HL-60 (cell line): ENCODE measurements around the gene RCCD1.

Experiments
- TF ChIP-seq, protein P1 (sequence below): IDR thresholded peaks from 2 replicates; pipeline ENCODE4 v1.6.1; 2012; ENCODE audit warnings: low read depth; ENCODE audit not compliant: insufficient replicate concordance
- TF ChIP-seq, protein P2 (sequence below): IDR thresholded peaks from one replicate; pipeline ENCODE4 v1.5.1; 2011; ENCODE audit warnings: low read length, control low read depth, inconsistent platforms; ENCODE audit not compliant: insufficient read depth

DNA sequence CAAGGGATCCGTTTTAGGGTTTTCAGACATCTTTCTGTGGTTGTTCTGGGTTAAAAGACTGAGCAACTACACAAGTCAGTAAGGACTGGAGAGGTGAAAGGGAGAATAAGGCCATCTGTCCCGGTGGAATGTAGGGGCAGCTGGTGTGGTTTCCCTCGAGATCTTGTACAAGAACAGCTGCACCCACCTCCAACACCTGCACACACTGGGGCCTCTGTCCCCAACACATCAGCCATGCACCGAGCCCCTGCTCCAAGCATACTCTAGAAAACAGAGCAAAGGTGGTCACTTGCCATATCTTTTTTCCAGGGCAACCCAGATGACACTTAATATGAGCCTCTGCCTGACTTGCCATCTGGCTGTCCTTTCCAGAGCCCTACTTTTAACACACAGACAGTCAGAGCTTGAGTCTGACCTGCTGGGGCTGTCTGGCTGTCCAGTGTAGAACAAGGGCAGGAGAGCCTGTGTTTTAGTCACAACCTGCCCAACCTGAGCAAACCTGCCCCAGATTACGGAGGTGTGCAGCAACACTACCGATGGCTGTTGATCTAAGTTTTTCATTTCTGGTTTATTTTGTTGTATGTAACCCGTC lies 39.4 kb upstream of the RCCD1 start:
- TF ChIP-seq, protein P1, sequence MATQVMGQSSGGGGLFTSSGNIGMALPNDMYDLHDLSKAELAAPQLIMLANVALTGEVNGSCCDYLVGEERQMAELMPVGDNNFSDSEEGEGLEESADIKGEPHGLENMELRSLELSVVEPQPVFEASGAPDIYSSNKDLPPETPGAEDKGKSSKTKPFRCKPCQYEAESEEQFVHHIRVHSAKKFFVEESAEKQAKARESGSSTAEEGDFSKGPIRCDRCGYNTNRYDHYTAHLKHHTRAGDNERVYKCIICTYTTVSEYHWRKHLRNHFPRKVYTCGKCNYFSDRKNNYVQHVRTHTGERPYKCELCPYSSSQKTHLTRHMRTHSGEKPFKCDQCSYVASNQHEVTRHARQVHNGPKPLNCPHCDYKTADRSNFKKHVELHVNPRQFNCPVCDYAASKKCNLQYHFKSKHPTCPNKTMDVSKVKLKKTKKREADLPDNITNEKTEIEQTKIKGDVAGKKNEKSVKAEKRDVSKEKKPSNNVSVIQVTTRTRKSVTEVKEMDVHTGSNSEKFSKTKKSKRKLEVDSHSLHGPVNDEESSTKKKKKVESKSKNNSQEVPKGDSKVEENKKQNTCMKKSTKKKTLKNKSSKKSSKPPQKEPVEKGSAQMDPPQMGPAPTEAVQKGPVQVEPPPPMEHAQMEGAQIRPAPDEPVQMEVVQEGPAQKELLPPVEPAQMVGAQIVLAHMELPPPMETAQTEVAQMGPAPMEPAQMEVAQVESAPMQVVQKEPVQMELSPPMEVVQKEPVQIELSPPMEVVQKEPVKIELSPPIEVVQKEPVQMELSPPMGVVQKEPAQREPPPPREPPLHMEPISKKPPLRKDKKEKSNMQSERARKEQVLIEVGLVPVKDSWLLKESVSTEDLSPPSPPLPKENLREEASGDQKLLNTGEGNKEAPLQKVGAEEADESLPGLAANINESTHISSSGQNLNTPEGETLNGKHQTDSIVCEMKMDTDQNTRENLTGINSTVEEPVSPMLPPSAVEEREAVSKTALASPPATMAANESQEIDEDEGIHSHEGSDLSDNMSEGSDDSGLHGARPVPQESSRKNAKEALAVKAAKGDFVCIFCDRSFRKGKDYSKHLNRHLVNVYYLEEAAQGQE, result no peak
- TF ChIP-seq, protein P2, sequence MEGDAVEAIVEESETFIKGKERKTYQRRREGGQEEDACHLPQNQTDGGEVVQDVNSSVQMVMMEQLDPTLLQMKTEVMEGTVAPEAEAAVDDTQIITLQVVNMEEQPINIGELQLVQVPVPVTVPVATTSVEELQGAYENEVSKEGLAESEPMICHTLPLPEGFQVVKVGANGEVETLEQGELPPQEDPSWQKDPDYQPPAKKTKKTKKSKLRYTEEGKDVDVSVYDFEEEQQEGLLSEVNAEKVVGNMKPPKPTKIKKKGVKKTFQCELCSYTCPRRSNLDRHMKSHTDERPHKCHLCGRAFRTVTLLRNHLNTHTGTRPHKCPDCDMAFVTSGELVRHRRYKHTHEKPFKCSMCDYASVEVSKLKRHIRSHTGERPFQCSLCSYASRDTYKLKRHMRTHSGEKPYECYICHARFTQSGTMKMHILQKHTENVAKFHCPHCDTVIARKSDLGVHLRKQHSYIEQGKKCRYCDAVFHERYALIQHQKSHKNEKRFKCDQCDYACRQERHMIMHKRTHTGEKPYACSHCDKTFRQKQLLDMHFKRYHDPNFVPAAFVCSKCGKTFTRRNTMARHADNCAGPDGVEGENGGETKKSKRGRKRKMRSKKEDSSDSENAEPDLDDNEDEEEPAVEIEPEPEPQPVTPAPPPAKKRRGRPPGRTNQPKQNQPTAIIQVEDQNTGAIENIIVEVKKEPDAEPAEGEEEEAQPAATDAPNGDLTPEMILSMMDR, result no peak
